DND-41 (cell line): ENCODE data around the gene LRPAP1.
"Not testable (repeated sequence)": the region's sequence is repeated elsewhere in the genome, so short reads cannot be mapped to it uniquely, and the experiment has no call there.

Source experiments
- EZH2 ChIP-seq: IDR thresholded peaks from 3 replicates; pipeline ENCODE4 v1.6.1; 2012; ENCODE audit warnings: borderline replicate concordance, low read depth, mild to moderate bottlenecking, moderate library complexity, low read length, inconsistent platforms; ENCODE audit not compliant: severe bottlenecking
- TF ChIP-seq, protein P1 (sequence below): IDR thresholded peaks from 2 replicates; pipeline ENCODE4 v1.5.1; 2012; ENCODE audit warnings: borderline replicate concordance, low read length, moderate library complexity, mild to moderate bottlenecking; ENCODE audit not compliant: poor library complexity, severe bottlenecking; ENCODE audit errors: extremely low read depth

DNA sequence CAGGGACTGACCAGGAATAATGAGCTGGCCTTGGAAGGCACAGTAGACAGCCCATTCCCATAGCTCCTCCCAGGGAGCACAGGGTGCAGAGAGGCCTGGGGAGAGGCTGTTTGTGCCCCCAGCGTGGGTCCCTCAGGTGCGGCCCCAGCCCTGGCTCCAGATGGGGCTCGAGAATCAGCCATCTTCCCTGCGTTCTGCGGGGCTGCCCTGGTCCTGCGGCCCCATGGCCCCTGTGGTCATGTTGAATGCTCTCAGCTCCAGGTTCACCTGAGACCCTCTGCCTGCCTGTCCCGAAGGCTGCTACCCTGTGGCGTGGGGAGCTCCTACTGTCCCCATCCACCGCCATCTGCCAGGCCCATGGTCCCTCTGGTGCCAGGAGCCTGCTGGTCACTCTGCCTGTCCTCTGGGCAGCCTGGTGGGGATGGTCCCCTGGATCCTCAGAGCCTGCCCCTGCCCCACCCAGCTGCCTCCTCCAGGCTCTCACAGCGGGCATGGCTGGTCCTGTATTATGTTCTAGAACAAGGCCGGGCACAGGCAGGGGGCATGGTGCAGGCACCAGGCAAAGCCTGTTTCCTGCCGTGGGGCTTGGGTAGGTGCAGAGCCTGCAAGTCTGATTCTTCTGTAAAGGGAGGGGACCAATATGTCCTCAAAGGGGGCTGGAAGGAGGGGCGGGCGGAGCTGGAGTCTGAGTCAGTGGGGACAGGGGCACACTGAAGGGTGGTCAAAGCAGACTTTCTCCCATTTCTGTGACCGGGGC, 49.3 kb upstream of the LRPAP1 start:
- TF ChIP-seq, protein P1, sequence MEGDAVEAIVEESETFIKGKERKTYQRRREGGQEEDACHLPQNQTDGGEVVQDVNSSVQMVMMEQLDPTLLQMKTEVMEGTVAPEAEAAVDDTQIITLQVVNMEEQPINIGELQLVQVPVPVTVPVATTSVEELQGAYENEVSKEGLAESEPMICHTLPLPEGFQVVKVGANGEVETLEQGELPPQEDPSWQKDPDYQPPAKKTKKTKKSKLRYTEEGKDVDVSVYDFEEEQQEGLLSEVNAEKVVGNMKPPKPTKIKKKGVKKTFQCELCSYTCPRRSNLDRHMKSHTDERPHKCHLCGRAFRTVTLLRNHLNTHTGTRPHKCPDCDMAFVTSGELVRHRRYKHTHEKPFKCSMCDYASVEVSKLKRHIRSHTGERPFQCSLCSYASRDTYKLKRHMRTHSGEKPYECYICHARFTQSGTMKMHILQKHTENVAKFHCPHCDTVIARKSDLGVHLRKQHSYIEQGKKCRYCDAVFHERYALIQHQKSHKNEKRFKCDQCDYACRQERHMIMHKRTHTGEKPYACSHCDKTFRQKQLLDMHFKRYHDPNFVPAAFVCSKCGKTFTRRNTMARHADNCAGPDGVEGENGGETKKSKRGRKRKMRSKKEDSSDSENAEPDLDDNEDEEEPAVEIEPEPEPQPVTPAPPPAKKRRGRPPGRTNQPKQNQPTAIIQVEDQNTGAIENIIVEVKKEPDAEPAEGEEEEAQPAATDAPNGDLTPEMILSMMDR = not testable (repeated sequence)
- not testable (repeated sequence) for TF ChIP-seq EZH2
